ENCODE results near the gene HTRA2.

Gene HTRA2

GRCh38 chr2:74542978-74543377 lies 13.2 kb downstream of the HTRA2 start:
- no peak for DNase-seq (ENCODE audit: low read depth)

- no peak for DNase-seq (ENCODE audit: low read depth)
These were observed 14.9 kb downstream of the HTRA2 start for GRCh38 chr2:74544634-74545033.

- DNase-seq (ENCODE audit: low read depth): no peak
These were observed 16.3 kb downstream of the HTRA2 start for GRCh38 chr2:74546004-74546403.

- no peak for DNase-seq (ENCODE audit: low read depth)
These were observed 18.7 kb downstream of the HTRA2 start for GRCh38 chr2:74548285-74548899.

GRCh38 chr2:74548900-74549826 lies 19.4 kb downstream of the HTRA2 start:
- no peak for DNase-seq (ENCODE audit: low read depth)

GRCh38 chr2:74550231-74550630 lies 20.5 kb downstream of the HTRA2 start:
- no peak for DNase-seq (ENCODE audit: low read depth)

- DNase-seq (ENCODE audit: low read depth): no peak
These were observed 21.8 kb downstream of the HTRA2 start for GRCh38 chr2:74551530-74551929.

GRCh38 chr2:74551942-74552913 lies 22.5 kb downstream of the HTRA2 start:
- DNase-seq (ENCODE audit: low read depth): no peak

- no peak for DNase-seq (ENCODE audit: low read depth)
These were observed 23.4 kb downstream of the HTRA2 start for GRCh38 chr2:74552914-74553811.

- DNase-seq (ENCODE audit: low read depth): peak; percentile 70
These were observed 24.4 kb downstream of the HTRA2 start, which contains the start of the genes DOK1 and LOXL3 for GRCh38 chr2:74553892-74554819. Gene DOK1, plus strand, starts transcription at chr2:74554720. Its CDS starts 35 bp downstream, at chr2:74554755. Gene LOXL3, minus strand, starts transcription at chr2:74553942. Its CDS starts 1,308 bp downstream, at chr2:74552634.

- DNase-seq (ENCODE audit: low read depth): no peak
These were observed 25.2 kb downstream of the HTRA2 start for GRCh38 chr2:74554820-74555531.

- no peak for DNase-seq (ENCODE audit: low read depth)
These were observed 25.9 kb downstream of the HTRA2 start for GRCh38 chr2:74555610-74556103.

GRCh38 chr2:74556159-74556558 lies 26.4 kb downstream of the HTRA2 start:
- DNase-seq (ENCODE audit: low read depth): no peak

GRCh38 chr2:74556831-74557370 lies 27.2 kb downstream of the HTRA2 start:
- DNase-seq (ENCODE audit: low read depth): no peak

GRCh38 chr2:74558284-74559230 lies 28.8 kb downstream of the HTRA2 start:
- DNase-seq (ENCODE audit: low read depth): no peak

- no peak for DNase-seq (ENCODE audit: low read depth)
These were observed 30.2 kb downstream of the HTRA2 start for GRCh38 chr2:74559912-74560311.

GRCh38 chr2:74560591-74560990 lies 30.9 kb downstream of the HTRA2 start:
- no peak for DNase-seq (ENCODE audit: low read depth)
